DMS 273 treated with DMSO at 0.1 percent for 48 hours (cell line): ENCODE measurements around the gene GCHFR.

ENCODE experiments used
- DNase-seq: peaks from one replicate; lab custom pipeline; 2025; lab: John Stamatoyannopoulos, UW

Gene GCHFR

DNA sequence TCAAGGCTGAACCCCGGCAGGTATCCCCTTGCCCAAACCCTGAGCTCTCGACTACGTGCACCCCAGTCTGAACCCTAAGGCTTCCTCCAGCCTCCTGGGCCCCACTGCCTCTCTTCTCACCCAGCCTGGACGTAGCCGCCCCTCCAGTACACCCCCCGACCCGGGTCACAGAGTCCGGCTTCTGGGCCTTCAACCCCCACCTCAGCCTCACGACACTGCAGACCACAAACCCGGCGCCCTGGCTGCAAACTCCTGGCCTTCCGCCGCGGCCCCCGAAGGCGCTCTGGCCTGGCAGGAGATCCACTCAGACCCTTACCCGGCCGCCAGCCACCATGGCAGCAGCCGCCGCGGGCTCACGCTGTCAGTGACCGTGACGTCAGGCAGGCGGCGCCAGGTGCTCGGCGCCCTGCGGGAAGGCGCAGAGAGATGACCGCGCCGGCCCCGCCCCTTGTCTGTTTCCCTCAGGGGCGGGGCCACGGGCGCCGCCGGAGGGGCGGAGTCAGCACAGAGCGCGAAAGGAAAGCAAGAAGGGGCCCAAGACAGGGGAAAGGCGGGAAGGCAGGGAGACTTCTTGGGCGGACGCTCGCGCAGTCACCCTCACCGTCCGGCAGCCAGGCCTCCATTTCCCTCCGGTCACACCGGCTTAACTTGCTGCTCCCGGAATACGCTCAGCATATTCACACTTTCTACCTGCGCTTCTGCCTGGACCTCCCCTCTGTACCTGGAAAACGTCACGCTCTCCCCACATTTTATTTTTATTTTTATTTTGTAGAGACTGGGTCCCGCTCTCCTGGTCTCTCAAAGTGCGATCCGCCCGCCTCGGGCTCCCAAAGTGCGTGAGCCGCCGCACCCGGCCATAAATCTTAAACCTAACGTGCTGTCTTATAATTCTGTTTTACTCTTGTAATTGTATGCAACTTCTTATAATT lies 8.7 kb upstream of the GCHFR start, which contains the start of gene RMDN3:
RMDN3 (minus strand) TSS at position 372 of the 929 bp plus-strand sequence. CDS start 471 bp downstream, outside the sequence.
- DNase-seq = peak; percentile 44

DNA sequence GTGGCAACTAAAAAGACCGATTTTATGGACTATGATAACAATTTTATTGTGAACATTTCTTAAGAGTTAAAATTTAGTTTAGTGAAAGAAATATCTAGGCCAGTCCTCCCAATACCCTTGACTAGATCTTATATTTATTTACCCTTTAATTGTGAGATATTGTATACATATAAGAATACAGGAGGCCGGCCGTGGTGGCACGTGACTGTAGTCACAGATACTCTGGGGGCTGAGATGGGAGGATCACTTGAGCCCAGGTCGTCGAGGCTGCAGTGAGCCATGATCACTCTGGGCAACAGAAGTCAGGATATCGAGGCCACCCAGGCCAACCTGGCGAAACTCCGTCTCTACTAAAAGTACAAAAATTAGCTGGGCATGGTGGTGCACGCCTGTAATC lies 8.1 kb upstream of the GCHFR start:
- no peak for DNase-seq

DNA sequence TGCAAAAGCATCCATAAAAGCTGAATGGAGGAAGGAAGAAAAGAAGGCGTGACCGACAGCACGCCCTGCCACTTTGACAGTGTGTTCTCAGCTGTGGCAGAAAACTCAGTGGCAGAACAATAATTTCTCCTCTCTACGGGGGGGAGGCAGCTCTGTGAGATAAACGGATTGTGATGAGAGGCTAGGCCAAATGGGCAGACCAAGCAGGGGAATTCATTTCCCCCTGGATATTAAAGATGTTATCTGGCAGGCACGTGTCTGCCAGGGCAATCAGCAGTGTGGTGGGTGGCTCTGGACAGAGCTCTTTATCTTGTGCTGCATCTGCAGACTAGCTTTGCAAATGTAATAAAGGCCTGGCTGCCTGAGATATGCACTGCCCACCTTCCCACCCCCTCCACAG lies 6.9 kb upstream of the GCHFR start:
- DNase-seq = no peak

DNA sequence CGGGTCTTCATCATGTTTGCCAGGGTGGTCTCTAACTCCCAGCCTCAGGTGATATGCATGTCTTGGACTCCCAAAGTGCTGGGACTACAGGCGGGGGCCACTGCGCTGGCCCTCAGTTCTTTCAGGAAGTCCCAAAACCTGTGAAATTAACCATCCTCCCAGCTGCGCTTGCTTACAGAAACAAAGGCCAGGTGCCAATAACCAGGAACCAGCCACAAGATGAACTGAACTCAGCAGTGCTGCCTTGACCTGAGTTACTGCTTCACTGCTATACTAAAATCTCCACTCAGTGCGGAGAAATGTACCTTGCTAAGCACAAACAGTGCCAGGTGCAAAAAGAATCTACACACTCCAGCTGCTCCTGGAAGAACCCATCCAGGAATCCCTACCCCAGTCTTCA lies 3.9 kb upstream of the GCHFR start:
- no peak for DNase-seq

DNA sequence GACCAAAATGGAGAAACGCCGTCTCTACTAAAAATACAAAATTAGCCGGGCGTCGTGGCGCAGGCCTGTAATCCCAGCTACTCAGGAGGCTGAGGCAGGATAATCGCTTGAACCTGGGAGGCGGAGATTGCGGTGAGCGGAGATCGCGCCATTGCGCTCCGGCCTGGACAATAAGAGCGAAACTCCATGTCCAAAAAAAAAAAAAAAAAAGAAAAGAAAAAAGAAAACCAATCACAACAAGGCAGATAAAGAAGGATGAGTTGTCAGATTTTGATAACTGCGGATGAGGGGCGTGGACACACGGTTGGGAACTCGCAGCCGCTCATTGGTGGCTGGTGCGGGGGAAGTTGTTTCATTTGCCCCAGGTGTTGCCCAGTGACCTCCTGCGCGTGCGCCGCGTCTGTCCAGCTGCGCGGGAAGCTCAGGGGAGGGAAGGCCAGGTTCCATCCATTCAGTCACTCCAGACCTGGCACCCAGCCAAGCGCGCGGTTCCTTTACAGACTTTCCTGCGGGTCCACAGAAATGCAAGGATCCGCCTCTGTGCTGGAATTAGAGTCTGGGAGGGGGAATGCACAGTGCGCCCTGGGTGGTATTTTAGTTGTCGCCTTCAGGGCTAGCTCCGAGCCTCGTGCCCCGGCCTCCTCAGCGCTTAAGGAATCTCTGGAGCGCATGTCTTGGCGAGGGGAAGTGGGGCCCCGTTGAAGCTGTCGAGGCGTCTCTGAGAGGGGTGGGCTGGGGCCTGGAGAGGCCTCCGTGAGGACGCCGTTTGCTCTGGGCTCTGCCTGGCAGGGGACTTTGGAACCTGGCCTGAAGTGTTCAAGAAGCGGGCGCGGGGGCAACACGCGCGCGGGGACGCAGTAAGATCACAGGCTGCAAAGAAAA lies 708 bp upstream of the GCHFR start:
- no peak for DNase-seq

DNA sequence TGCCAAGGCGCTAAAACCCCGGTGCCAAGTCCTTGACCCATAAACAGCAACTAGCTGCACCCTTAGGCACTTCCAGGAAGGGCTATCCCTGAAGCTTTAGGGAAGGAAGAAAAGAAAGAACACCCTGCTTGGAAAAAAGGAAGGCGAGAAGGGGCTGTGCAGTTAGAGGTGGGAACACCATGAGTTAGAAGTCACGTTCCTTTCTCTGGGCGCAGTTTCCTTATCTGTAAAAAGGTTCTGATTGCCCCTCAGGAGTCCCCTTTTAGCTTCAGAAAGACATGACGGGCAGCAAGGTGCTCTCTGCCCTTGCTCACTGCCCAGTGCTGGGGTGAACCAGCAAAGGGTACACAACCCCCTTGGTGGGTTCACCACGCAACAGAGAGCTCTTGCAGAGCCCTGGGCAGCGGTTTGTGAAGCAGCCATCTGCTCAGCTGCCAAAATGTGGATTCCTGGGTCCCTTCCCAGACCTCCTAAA lies 798 bp downstream of the GCHFR start:
- no peak for DNase-seq

DNA sequence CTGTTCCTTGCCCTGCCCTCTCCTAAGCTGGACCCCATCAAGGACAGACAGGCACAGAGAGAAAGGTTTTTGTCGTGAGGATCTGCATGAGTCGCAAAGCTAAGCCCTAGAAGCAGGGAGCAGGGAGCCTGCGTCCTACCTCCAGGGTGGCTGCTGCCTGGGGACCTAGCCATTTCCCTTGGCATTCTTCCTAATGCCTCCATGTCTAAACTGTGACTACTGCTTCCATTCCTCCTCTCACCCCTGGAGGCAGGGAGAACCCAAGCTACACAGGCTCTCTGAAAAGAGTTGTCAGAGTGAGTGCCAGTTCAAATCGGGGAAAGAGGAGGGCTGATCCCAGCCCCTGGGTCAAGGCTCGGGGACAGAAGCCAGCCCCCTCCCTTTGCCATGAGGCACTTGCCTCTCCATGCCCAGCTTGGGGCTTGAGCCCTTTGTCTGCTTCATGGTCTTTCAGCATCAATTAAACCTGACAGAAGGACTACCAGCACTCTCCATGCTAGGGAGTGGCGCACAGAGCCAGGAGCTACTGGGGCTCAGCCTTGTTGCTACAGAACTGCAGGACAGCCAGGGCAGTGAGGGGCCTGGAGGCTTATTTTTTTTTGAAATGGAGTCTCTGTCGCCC lies 2.4 kb downstream of the GCHFR start:
- DNase-seq = no peak

DNA sequence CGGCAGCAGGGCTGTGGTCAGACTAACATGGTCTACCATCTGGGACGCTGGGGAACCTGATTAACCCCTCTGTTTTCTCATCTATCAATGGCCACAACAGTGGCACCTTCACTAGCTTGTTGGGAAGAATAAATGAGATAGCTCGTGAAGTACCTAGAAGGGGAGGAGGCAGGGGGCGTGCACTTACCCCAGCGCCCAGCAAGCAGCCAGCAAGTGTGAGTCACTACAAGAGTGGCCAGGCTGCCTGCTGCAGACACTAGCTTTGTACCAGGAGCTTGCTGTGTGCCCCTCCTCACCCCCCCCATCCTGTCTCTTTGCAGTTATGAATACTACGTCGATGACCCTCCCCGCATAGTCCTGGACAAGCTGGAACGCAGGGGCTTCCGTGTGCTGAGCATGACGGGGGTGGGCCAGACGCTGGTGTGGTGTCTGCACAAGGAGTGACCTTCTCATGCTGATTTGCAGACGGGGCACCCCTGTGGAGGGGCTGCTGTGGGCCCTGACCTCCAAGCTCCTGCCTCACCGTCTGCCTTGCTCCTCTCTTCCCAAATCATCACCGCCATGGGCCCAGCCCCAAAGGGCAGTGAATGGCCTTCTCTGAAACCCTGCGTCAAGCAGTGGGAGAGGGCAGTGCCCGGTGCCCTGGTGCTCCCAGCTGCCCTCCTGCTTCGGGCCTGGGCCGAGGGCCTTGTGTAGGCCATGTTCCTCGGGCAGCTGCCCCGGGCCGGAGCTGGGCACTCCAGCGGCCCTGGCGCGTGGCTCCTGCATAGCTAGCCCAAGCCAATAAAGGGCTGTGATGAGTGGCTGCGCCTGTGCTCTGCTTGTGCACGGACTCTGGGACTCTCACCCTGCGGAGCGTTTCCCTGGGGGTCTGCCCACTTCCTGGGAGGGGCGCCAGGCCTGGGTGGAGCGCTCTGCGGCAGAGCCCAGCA lies 3.3 kb downstream of the GCHFR start:
- DNase-seq = no peak

DNA sequence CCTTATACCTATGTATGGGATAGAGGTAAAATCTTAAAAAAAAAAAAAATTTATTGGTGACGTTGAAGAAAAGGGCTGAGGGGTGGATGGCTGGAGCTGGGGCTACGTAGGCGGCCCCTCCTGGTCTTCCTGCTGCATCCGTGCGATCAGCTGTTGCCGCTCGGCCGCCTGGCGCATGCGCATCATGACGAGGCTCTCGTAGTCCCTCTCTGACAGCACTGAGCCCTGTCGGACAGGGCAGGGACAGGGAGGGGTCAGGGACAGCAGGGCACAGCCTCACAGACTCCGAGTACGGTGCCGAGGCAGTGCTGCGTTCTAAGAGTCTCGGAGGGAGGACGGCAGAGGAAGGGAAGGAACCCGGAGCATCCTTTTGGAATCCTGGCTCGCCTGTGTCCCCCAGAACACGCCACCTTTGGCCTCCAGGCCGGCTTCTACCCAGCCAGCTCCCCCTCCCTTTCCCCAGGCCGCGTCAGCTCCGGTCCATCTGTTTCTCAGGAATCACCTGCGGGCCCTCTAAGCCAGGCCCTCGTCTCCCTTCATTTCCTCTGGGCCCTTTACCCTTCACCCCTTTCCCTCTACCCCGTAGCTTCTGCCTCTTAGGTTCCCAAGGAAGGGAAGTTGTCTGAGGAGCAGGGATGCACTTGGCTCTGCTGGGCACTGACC lies 4.1 kb downstream of the GCHFR start:
- no peak for DNase-seq

DNA sequence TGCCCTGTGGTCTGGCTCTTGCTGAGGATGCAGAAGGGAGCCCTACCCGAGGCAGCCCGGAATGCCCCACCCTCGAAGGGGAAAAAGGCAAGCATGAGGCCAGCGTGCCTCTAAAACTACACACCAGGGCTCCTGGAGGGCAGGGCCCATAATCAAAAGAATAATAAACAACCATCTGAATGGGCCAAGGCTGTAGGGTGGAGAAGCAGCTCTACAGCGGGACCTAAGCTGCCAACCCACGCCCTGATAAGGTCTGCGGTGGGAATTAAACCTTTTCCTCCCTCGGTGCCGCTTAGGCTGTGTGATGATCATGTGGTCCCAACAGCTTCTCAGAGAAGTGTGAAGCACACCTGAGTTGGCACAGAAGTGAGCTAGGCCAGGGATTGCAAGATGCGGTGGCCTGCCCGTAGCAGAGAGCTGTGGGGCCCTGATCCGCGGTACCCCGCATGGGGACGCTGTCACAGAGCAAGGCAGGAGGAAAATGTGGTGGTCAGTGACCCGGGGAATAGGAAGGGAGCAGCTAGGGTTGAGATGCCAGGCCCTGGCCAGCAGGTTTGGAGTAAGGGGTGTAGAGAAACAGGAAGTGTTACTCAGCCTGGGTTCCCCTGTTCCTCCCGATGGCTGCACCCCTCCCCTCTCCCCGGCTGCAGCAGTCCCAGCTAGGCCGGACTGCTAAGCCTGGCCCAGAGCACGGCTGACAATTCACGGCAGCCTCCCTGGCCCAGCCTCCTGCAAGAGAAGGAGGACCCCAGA lies 4.8 kb downstream of the GCHFR start:
- DNase-seq = no peak

DNA sequence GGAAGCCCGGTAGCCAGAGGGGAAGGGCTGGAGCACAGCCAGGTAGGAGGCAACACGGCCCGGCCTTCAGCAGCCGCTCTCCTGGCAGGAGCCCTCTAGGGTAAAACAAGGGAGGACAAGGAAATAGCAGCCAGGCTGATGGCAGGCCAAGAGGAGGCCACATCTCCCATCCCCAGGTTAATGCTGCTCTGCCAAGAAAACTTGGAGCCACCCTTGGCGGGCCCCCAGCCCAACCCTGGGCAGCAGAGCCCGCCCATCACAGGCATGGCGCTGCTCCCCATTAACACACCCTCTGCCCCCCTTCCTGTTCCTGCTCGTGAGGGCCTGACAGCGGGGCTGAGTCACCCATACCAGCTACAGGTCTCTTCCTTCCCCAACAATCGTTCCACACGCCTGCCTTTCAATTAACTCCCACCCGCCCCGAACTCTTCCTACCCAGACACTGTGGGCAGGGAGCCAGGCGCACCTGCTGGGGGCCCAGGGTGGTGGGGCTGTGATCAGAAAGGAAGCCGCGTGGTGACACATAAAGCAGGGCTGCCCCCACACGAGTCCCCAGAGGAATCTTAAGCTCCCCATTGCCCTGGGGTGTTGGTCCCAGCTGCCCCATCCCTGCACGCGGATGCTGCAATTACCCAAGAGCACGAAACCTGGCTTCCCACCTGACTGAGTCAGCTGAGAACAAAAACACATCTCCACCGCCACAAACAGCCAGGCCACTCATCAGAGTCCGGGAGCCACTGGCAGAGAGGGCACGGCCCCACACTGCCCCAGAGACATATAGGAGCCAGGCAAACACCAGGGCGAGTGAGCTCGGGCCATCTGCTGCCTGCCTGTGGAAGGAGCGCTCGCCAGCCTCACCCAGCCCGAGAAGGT lies 5.6 kb downstream of the GCHFR start, which contains the start of gene C15orf62:
C15orf62 (plus strand) TSS at position 707 of the 873 bp plus-strand sequence. CDS start 516 bp downstream, outside the sequence.
- no peak for DNase-seq

DNA sequence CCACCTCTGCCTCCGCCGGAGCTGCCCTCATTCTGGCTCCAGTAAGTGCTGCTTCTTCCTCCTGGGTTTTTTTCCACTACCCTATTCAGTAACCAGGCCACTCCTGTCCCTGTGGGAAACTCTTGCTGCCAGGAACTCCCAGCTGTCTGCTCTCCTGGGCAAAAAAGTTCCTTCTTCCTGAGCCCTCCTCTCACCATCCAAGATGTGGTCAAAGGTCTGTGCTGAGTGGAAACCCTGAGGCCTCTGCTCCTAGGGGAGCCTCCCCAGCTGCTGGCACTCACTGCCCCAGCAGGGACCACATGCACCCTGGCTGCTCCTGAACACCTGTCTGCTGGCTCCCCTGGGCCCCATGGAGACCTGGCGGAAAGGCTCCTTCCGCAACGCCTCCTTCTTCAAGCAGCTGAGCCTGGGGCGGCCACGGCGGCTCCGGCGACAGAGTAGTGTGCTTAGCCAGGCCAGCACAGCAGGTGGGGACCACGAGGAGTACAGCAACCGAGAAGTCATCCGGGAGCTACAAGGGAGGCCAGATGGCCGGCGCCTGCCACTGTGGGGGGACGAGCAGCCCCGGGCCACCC lies 6.4 kb downstream of the GCHFR start:
- peak; percentile 27 for DNase-seq

DNA sequence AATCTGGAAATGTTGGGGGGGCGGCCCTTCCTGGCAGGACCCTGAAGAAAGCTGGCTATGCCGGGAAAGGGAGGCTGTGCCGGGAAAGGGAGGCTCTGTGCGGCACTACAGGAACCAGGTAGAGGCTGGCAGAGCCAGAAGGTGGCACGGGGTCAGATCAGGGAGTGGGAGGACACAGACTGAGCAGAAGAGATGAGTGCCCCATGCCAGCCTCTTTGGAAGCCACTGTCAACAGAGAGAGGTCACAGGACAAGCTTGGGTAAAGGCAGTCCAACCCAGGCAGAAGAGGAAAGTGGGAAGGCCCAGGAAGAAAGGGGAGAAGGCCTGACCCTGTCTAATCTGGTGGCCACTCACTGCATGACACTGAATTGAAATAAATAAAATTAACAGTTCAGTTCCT lies 7.4 kb downstream of the GCHFR start:
- no peak for DNase-seq

DNA sequence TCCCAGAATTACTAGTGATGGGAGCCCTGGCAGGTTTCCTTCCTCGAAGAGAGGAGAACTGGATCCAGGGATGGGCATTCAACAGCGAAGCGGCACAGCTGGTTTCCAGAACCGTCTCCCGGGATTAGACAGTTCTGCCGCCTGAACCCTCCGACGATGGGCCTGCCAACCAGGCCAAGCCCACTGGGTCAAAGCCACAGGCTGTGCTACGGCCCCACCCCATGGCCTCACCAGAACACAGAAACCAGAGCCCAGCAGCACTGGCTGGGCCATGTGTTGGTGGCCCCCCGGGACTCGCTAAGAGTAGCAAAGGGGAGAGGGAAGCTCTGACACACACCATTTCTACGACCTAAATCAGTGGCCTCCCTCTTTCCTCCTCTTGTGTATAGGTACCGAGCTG lies 8.1 kb downstream of the GCHFR start:
- DNase-seq = no peak

DNA sequence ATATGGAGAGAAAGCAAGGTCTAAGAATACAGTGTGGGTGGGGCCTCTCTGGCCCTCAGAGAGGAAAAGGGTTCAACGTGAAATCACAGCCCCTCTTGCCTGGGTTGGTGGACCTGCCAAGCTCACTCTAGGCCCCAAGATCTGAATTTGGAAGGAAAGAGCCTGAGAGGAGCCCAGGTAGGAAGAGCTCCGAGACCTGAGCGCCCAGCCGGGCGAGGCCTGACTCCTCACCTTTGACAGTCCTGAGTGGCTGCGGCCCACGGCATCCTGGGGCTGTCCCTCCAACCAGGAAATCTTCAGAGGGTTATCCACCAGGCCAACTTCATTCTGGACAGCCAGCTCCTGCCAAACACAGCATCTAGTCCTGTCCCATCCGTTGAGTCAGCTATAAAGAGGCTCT lies 9.6 kb downstream of the GCHFR start:
- no peak for DNase-seq

DNA sequence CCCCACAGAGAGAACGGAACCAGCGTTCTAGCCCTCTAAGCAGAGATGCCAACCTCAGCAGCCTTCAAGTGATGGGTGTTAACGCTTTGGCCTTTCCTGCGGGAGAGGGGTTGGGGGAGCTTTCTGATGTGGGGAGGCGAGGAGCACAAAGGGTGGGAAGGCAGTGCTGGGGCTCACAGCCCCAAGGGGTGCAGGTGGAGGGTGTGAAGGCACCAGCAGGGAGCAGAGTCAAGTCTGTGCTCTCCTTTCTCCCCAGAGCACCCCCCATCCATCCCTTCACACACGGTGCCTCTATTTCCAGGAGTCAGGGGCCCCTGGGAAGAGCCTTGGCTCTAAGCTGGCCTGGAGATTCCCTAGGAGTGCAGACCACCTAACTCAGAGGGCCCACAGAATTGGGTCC lies 10.0 kb downstream of the GCHFR start:
- DNase-seq = no peak

DNA sequence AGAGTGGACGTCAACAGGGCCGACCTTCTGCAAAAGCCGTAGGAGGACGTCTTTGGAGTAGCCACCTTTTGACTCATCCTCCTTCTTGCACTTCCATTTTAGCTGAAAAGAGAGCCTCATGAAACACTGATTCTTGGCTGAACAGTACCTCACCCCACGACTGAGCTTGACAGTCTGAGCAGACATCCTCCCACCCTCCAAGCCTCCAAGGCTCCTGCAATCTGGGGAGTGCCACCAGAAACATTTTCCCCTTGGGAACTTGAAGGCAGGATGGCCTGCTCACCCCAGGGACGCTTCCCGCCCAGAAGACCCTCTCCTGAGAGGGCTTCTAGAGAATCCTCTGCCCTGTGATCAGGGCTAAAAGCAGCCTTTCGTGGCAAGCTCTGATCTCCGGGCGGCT lies 11.1 kb downstream of the GCHFR start:
- no peak for DNase-seq
